OCI-LY1 (cell line): ENCODE data around the gene SYT1.

Experiments used
- H2AFZ ChIP-seq: fragments of 200-600 bp; sonication (generic), shearing (Covaris generic); 2 replicates; pipeline ENCODE4 v1.6.0; 2014; ENCODE audit warnings: antibody characterized with exemption, mild to moderate bottlenecking, low read length
- H3F3A ChIP-seq: fragments of 200-600 bp; sonication (generic), shearing (Covaris generic); 2 replicates; pipeline ENCODE4 v1.6.0; 2014; ENCODE audit warnings: mild to moderate bottlenecking, antibody characterized with exemption, low read length, moderate library complexity; ENCODE audit not compliant: insufficient read depth
- H3K27ac ChIP-seq: fragments of 200-600 bp; sonication (generic); 2 replicates; pipeline ENCODE4 v1.5.1; 2014; ENCODE audit warnings: low read length, mixed run types, mild to moderate bottlenecking, low read depth; ENCODE audit not compliant: poor library complexity, severe bottlenecking
- H3K27me3 ChIP-seq: fragments of 200-600 bp; sonication (generic); 2 replicates; pipeline ENCODE4 v1.6.0; 2014; ENCODE audit warnings: antibody characterized with exemption, mild to moderate bottlenecking, low read length, moderate library complexity; ENCODE audit not compliant: insufficient read depth
- H3K36me3 ChIP-seq: fragments of 200-600 bp; sonication (generic); 2 replicates; pipeline ENCODE4 v1.6.1; 2014; ENCODE audit warnings: mild to moderate bottlenecking, antibody characterized with exemption, low read length, moderate library complexity, mixed read lengths; ENCODE audit not compliant: insufficient read depth
- H3K4me1 ChIP-seq: fragments of 200-600 bp; sonication (generic); 2 replicates; pipeline ENCODE4 v1.5.1; 2014; ENCODE audit warnings: mild to moderate bottlenecking, low read length, moderate library complexity; ENCODE audit not compliant: insufficient read depth, severe bottlenecking
- H3K4me2 ChIP-seq: fragments of 200-600 bp; sonication (generic), shearing (Covaris generic); 2 replicates; pipeline ENCODE4 v1.6.1; 2014; ENCODE audit warnings: low read length
- H3K4me3 ChIP-seq: fragments of 200-600 bp; sonication (generic); 2 replicates; pipeline ENCODE4 v1.5.1; 2014; ENCODE audit warnings: low read length, low read depth, mild to moderate bottlenecking, mixed read lengths; ENCODE audit not compliant: poor library complexity, severe bottlenecking
- H3K79me2 ChIP-seq: fragments of 200-600 bp; shearing (Covaris generic); 2 replicates; pipeline ENCODE4 v1.6.1; 2016; ENCODE audit warnings: mixed run types, low read length, mixed read lengths; ENCODE audit not compliant: insufficient read depth
- H3K9ac ChIP-seq: fragments of 200-600 bp; sonication (generic), shearing (Covaris generic); 2 replicates; pipeline ENCODE4 v1.6.1; 2014; ENCODE audit warnings: mild to moderate bottlenecking, low read length, mixed read lengths
- H3K9me2 ChIP-seq: fragments of 200-600 bp; sonication (generic), shearing (Covaris generic); 2 replicates; pipeline ENCODE4 v1.6.1; 2014; ENCODE audit warnings: low read depth, mild to moderate bottlenecking, low read length, mixed read lengths
- H3K9me3 ChIP-seq: fragments of 200-600 bp; shearing (Covaris generic); 2 replicates; pipeline ENCODE4 v1.6.1; 2014; ENCODE audit warnings: low read length, mixed read lengths
- H4K20me1 ChIP-seq: fragments of 200-600 bp; sonication (generic), shearing (Covaris generic); 2 replicates; pipeline ENCODE4 v1.6.0; 2016; ENCODE audit warnings: mild to moderate bottlenecking, low read length; ENCODE audit not compliant: insufficient read depth
- EZH2 ChIP-seq: fragments of 200-600 bp; sonication (generic), shearing (Covaris generic); IDR thresholded peaks from 2 replicates; pipeline ENCODE4 v1.8.0; 2017; ENCODE audit warnings: borderline replicate concordance, mixed run types, mild to moderate bottlenecking, antibody characterized with exemption, low read length, moderate library complexity, mixed read lengths
- TF ChIP-seq, protein P1 (sequence below): fragments of 200-600 bp; sonication (generic), shearing (Covaris generic); IDR thresholded peaks from 2 replicates; pipeline ENCODE4 v1.5.1; 2017; ENCODE audit warnings: mild to moderate bottlenecking, antibody characterized with exemption, low read length, moderate library complexity, mixed read lengths

SYT1 gene

DNA sequence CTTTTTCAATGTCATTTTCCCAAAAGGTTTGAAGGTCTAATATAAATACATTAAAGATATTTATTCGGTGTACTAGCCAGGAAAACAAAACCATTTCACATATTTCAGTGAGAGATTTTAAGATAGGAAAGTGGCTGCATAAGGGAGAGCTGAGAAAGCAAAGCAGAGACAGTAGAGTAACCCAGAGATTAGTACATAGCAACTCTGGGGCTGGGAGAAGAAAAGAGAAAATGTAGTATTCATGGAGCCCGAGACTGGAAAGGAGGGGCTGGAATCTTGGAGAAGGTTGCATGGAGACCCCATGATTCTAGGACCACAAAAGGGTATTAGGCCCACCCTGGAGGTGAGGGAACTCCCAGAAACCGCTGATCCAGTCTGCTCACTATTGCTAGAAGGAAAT lies 589.2 kb downstream of the SYT1 start:
- Histone ChIP-seq H2AFZ (no peak overlapping the region), H3K9me2 (no peaks in the 10 kb centered on the region), H3K9me3 (no peaks in the 10 kb centered on the region), H3K4me2 (no peak overlapping the region), H3K9ac (no peak overlapping the region), H3K27ac (no peak overlapping the region), H3K27me3 (no peaks in the 10 kb centered on the region), H3K79me2 (no peaks in the 10 kb centered on the region), H3K4me1 (no peaks in the 10 kb centered on the region), H3F3A (no peaks in the 10 kb centered on the region), H3K36me3 (no peaks in the 10 kb centered on the region), H3K4me3 (no peak overlapping the region), H4K20me1 (no peaks in the 10 kb centered on the region)
- TF ChIP-seq, protein P1, sequence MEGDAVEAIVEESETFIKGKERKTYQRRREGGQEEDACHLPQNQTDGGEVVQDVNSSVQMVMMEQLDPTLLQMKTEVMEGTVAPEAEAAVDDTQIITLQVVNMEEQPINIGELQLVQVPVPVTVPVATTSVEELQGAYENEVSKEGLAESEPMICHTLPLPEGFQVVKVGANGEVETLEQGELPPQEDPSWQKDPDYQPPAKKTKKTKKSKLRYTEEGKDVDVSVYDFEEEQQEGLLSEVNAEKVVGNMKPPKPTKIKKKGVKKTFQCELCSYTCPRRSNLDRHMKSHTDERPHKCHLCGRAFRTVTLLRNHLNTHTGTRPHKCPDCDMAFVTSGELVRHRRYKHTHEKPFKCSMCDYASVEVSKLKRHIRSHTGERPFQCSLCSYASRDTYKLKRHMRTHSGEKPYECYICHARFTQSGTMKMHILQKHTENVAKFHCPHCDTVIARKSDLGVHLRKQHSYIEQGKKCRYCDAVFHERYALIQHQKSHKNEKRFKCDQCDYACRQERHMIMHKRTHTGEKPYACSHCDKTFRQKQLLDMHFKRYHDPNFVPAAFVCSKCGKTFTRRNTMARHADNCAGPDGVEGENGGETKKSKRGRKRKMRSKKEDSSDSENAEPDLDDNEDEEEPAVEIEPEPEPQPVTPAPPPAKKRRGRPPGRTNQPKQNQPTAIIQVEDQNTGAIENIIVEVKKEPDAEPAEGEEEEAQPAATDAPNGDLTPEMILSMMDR: no peak
- no peak for TF ChIP-seq EZH2

DNA sequence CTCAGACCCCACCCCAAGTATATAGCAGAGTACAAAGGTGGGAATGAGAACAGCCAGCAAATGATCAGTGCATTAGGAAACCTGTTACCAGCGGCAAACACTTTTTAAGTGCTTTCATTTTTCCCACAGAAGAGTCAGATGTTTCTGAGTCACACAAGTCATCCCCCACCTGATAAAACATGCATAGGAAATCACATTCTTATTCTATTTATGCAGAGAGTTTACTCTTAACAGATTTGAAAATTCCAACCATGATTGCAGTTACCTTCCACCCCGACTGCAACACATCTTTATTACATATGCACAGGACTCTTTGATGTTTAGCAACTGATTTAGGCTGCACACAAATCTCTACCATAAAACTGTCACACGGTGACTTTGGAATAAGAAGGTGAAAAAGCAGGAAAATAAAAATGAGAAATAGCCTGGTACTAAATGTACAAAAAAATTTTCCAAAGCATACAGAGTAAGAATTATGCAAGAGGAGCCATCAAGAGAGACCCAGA lies 589.8 kb downstream of the SYT1 start:
- H3K4me2 ChIP-seq: no peak overlapping the region
- H2AFZ ChIP-seq: no peak overlapping the region
- H3K27me3 ChIP-seq: no peaks in the 10 kb centered on the region
- no peaks in the 10 kb centered on the region for H3K9me2 ChIP-seq
- H3K9ac ChIP-seq: no peak overlapping the region
- TF ChIP-seq EZH2: no peak
- TF ChIP-seq, protein P1: no peak
- H3K4me1 ChIP-seq: no peaks in the 10 kb centered on the region
- no peak overlapping the region for H3K4me3 ChIP-seq
- H4K20me1 ChIP-seq: no peaks in the 10 kb centered on the region
- H3K9me3 ChIP-seq: no peaks in the 10 kb centered on the region
- H3K36me3 ChIP-seq: no peaks in the 10 kb centered on the region
- no peaks in the 10 kb centered on the region for H3K79me2 ChIP-seq
- no peak overlapping the region for H3K27ac ChIP-seq
- H3F3A ChIP-seq: no peaks in the 10 kb centered on the region

GRCh38 chr12:79455286-79455685 lies 590.7 kb downstream of the SYT1 start:
- H3K9ac ChIP-seq: no peak overlapping the region
- no peaks in the 10 kb centered on the region for H3K9me3 ChIP-seq
- H3K4me1 ChIP-seq: no peaks in the 10 kb centered on the region
- no peaks in the 10 kb centered on the region for H3K9me2 ChIP-seq
- no peak overlapping the region for H3K27ac ChIP-seq
- H4K20me1 ChIP-seq: no peaks in the 10 kb centered on the region
- H3K4me2 ChIP-seq: no peak overlapping the region
- H3K27me3 ChIP-seq: no peaks in the 10 kb centered on the region
- no peak overlapping the region for H3K4me3 ChIP-seq
- TF ChIP-seq EZH2: no peak
- TF ChIP-seq, protein P1: no peak
- H3K79me2 ChIP-seq: no peaks in the 10 kb centered on the region
- H3K36me3 ChIP-seq: no peaks in the 10 kb centered on the region
- H3F3A ChIP-seq: no peaks in the 10 kb centered on the region
- no peak overlapping the region for H2AFZ ChIP-seq
